ENCODE results near the gene ARFGAP2. TPM values are rescaled to one million over a fixed set of nuclear protein-coding genes. Genes with fewer than 3 reads are reported as not detected.

Gene ARFGAP2
- total and polyA plus RNA-seq, 2 of the 8 experiments (the other 6 are each of a cell fraction or from before 2014, with no cell fraction given): 50.2 to 64.0 TPM

DNA sequence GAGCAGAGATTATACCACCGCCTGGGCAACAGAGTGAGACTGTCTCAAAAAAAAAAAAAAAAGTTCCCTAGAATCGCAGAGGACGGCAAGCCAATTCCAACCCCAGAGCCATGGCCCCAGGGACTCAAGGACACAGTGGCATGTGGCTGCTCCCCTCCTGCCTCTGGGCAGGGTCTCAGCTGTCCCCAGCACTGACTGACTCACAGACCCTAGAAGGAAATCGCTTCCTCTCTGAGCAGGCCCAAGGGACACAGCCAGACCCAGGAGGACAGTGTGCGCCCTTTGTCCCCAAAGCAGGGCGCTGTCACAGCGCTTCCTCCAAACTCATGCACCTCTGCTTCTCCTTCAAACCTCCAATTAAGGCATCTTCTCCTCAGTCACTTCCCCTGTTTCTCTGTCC is 7.3 kb upstream of the ARFGAP2 start:
- Histone ChIP-seq H3K27ac (ENCODE audit: low read depth, low read length) (no peak overlapping the region), H3K14ac (ENCODE audit: insufficient read length) (no peak overlapping the region), H3K79me2 (ENCODE audit: control insufficient read depth in 1 of 2, insufficient read depth in 2 of 2, low read length in 2 of 2) (peaks cover 0 to 16% of the 10 kb centered on the region in 2 experiments; a peak in 3 of 4 replicates), H3K4me1 (replicated peaks in 1 of 4; ENCODE audit: control insufficient read depth in 3 of 4, insufficient read depth in 4 of 4, low read length in 3 of 4) (peaks cover 0 to 8% (median 6%) of the 10 kb centered on the region in 4 experiments; a peak in 5 of 7 replicates), H4K5ac (ENCODE audit: insufficient read length, low read depth, low read length) (no peak overlapping the region), H3K9ac (replicated peaks in 1 of 4; ENCODE audit: extremely low read depth in 1 of 4, low read depth in 3 of 4, low read length in 3 of 4) (no peak overlapping the region; a peak in 1 of 7 replicates), H3K56ac (replicated peaks; ENCODE audit: insufficient read length, low read depth, low read length) (no peak overlapping the region), H3K4me2 (ENCODE audit: insufficient read depth in 1 of 2, low read depth in 2 of 2, low read length in 2 of 2) (peak overlapping the region in 1 of 2 experiments; percentile 66; a peak in 1 of 4 replicates), H3K23ac (ENCODE audit: insufficient read length) (no peak overlapping the region), H2BK20ac (ENCODE audit: low read length) (no peak overlapping the region), H3K18ac (ENCODE audit: extremely low read depth, low read length) (no peak overlapping the region), H3K9me3 (ENCODE audit: insufficient read depth in 2 of 2, low read depth in 1 of 2, low read length in 1 of 2) (no peaks in the 10 kb centered on the region), H2BK12ac (ENCODE audit: low read depth, low read length) (no peak overlapping the region), H3K27me3 (replicated peaks in 1 of 4; ENCODE audit: control insufficient read depth in 3 of 4, extremely low read depth in 1 of 4, insufficient read depth in 3 of 4, low read length in 3 of 4) (peaks cover 0 to 6% (median 0%) of the 10 kb centered on the region in 4 experiments; a peak in 3 of 7 replicates), H2AK5ac (ENCODE audit: low read depth, low read length) (peak overlapping the region; percentile 79; the same call in 1 of the 2 replicates), H3K36me3 (ENCODE audit: control insufficient read depth in 2 of 4, insufficient read depth in 4 of 4, low read length in 3 of 4) (peaks cover 3 to 12% (median 7%) of the 10 kb centered on the region in 4 experiments; a peak in 4 of 8 replicates), H4K91ac (replicated peaks; ENCODE audit: insufficient read length, low read length) (no peak overlapping the region), H2BK15ac (ENCODE audit: low read length) (peak overlapping the region; percentile 29; the same call in 1 of the 2 replicates), H2AFZ (ENCODE audit: low read length) (no peak overlapping the region), H3K23me2 (ENCODE audit: low read depth, low read length) (peaks cover 12% of the 10 kb centered on the region; the same call in 1 of the 2 replicates), H3K4ac (replicated peaks; ENCODE audit: insufficient read length, low read depth, low read length) (no peak overlapping the region), H4K20me1 (replicated peaks in 1 of 2; ENCODE audit: control insufficient read depth in 1 of 2, insufficient read depth in 2 of 2, low read length in 2 of 2) (peaks cover 0 to 7% of the 10 kb centered on the region in 2 experiments), H2BK120ac (replicated peaks; ENCODE audit: low read depth, low read length) (no peak overlapping the region), H3K79me1 (ENCODE audit: low read depth, low read length) (peaks cover 3% of the 10 kb centered on the region; the same call in 1 of the 2 replicates), H3K4me3 (ENCODE audit: extremely low read depth in 1 of 4, insufficient read depth in 2 of 4, low read depth in 3 of 4, low read length in 4 of 4) (peak overlapping the region in 1 of 4 experiments; percentile 0; a peak in 2 of 8 replicates), H2BK5ac (ENCODE audit: low read depth, low read length) (peak overlapping the region; percentile 78; the same call in 1 of the 2 replicates), H4K8ac (ENCODE audit: extremely low read depth, insufficient read depth, low read length) (peak overlapping the region; percentile 19; the same call in 1 of the 2 replicates)
- WGBS, 2 experiments (ENCODE audit: extremely low coverage in 1 of 2, insufficient coverage in 1 of 2, insufficient read length in 1 of 2, insufficient replicate concordance in 2 of 2, low coverage in 1 of 2, low lambda C conversion rate in 2 of 2, missing lambda C conversion rate in 1 of 2): 96% methylated on average over 7 of the region's 7 CpGs; no CpG with 5 or more reads in 1 of the 2 experiments
- no peak for TF ChIP-seq GTF2F1 (IDR thresholded peaks at IDR 0.05; ENCODE audit: borderline replicate concordance, low read depth, low read length)
- no peak for TF ChIP-seq RFX5 (IDR thresholded peaks at IDR 0.05; ENCODE audit: borderline replicate concordance, low read depth, low read length)
- TF ChIP-seq BRCA1 (IDR thresholded peaks at IDR 0.05; ENCODE audit: low read depth, low read length): no peak
- TF ChIP-seq SP1 (IDR thresholded peaks at IDR 0.05; ENCODE audit: low read depth, low read length): no peak
- TF ChIP-seq, protein P1, sequence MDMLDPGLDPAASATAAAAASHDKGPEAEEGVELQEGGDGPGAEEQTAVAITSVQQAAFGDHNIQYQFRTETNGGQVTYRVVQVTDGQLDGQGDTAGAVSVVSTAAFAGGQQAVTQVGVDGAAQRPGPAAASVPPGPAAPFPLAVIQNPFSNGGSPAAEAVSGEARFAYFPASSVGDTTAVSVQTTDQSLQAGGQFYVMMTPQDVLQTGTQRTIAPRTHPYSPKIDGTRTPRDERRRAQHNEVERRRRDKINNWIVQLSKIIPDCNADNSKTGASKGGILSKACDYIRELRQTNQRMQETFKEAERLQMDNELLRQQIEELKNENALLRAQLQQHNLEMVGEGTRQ (IDR thresholded peaks at IDR 0.05; ENCODE audit: low read length): no peak
- TF ChIP-seq RBBP5 (IDR thresholded peaks at IDR 0.05; ENCODE audit: borderline replicate concordance, low read depth, low read length): no peak
- TF ChIP-seq SRF (IDR thresholded peaks at IDR 0.05; ENCODE audit: low read depth, low read length): no peak
- no peak for TF ChIP-seq CREB1 (IDR thresholded peaks at IDR 0.05)
- no peak for TF ChIP-seq POU5F1 (IDR thresholded peaks at IDR 0.05; ENCODE audit: low read depth, low read length)
- no peak for TF ChIP-seq POLR2A (IDR thresholded peaks at IDR 0.05; ENCODE audit: control extremely low read depth in 1 of 2, low read depth in 2 of 2, low read length in 2 of 2)
- DNase-seq (ENCODE audit: low read depth in 1 of 2, low spot score in 2 of 2): no peak
- ChIA-PET CTCF (ENCODE audit: partially characterized antibody) (interaction anchor here (1.1 to 16.6 kb wide), 10 partner anchors 10 to 267 kb away, joined by 3 to 247 read pairs (median 6); partner anchors contain the start of genes ACP2 and DDB2), POLR2A (ENCODE audit: partially characterized antibody) (interaction anchor here (1.2 to 3.9 kb wide), 8 partner anchors 10 to 339 kb away, joined by 4 to 30 read pairs (median 11); partner anchors contain the start of genes ACP2 and DDB2)
- FAIRE-seq: no peak
